GM03348 (cell line): ENCODE measurements around the gene NAIF1.
"Not testable (repeated sequence)": the region's sequence is repeated elsewhere in the genome, so short reads cannot be mapped to it uniquely, and the experiment has no call there.

Experiments used
- DNase-seq: peaks from one replicate; pipeline ENCODE4 v3.0.0; 2012; ENCODE audit warnings: low spot score

Gene NAIF1

GRCh38 chr9:128057724-128058409 is 9.3 kb downstream of the NAIF1 start:
- no peak for DNase-seq

- no peak for DNase-seq
Measured at GRCh38 chr9:128056887-128057723, 10.0 kb downstream of the NAIF1 start.

- no peak for DNase-seq
Measured at GRCh38 chr9:128056086-128056485, 11.0 kb downstream of the NAIF1 start.

GRCh38 chr9:128055344-128056040 is 11.6 kb downstream of the NAIF1 start:
- DNase-seq: no peak

- DNase-seq: no peak
Measured at GRCh38 chr9:128054087-128054486, 13.0 kb downstream of the NAIF1 start.

- no peak for DNase-seq
Measured at GRCh38 chr9:128053560-128053959, 13.6 kb downstream of the NAIF1 start.

- no peak for DNase-seq
Measured at GRCh38 chr9:128051932-128052709, 15.0 kb downstream of the NAIF1 start.

GRCh38 chr9:128049843-128050242 is 17.3 kb downstream of the NAIF1 start:
- no peak for DNase-seq

GRCh38 chr9:128048663-128049062 is 18.5 kb downstream of the NAIF1 start:
- no peak for DNase-seq

- no peak for DNase-seq
Measured at GRCh38 chr9:128047231-128047630, 19.9 kb downstream of the NAIF1 start.

GRCh38 chr9:128045831-128046230 is 21.3 kb downstream of the NAIF1 start:
- no peak for DNase-seq

GRCh38 chr9:128045409-128045808 is 21.7 kb downstream of the NAIF1 start:
- DNase-seq: not testable (repeated sequence)

GRCh38 chr9:128043467-128043868 is 23.7 kb downstream of the NAIF1 start:
- DNase-seq: no peak

GRCh38 chr9:128042043-128042442 is 25.1 kb downstream of the NAIF1 start:
- no peak for DNase-seq

GRCh38 chr9:128040783-128041182 is 26.3 kb downstream of the NAIF1 start:
- not testable (repeated sequence) for DNase-seq

GRCh38 chr9:128036522-128036921 is 30.6 kb downstream of the NAIF1 start:
- DNase-seq: not testable (repeated sequence)

GRCh38 chr9:128034821-128035652 is 32.1 kb downstream of the NAIF1 start:
- peak; percentile 92 for DNase-seq

GRCh38 chr9:128033609-128034008 is 33.5 kb downstream of the NAIF1 start:
- no peak for DNase-seq

- no peak for DNase-seq
Measured at GRCh38 chr9:128027705-128028104, 39.4 kb downstream of the NAIF1 start.

GRCh38 chr9:128026773-128027541 is 40.2 kb downstream of the NAIF1 start:
- no peak for DNase-seq
